Fibroblast of peridontal ligament (primary cell): ENCODE results near the gene FBXL22.

Source experiments
- DNase-seq: peaks from one replicate; pipeline ENCODE4 v3.0.0-alpha.2; 2010; ENCODE audit errors: extremely low read depth

Gene FBXL22

GRCh38 chr15:63593705-63594671 lies 3.2 kb upstream of the FBXL22 start:
- DNase-seq, result no peak

- DNase-seq, result no peak
Observed at GRCh38 chr15:63595065-63595464, 2.1 kb upstream of the FBXL22 start.

DNA sequence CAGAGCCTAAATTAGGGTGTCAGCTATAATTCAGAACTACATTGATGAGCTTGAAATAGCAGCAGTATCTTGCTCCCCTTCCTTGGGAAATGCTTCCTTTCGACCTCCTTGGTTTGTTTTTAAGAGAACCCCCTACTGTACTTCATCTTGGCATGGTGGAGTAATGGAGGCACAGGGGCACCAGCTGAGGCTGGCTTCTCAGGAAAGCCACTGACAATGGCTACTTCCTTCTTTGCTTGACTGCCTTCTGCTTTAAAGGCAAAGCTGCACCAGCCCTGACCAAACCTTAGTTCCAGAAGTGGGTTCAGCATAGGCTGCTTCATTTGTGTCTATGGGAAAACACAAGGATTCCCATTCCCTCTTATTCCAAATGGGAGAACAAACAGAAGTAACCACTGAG lies 1.5 kb upstream of the FBXL22 start:
- no peak for DNase-seq

DNA sequence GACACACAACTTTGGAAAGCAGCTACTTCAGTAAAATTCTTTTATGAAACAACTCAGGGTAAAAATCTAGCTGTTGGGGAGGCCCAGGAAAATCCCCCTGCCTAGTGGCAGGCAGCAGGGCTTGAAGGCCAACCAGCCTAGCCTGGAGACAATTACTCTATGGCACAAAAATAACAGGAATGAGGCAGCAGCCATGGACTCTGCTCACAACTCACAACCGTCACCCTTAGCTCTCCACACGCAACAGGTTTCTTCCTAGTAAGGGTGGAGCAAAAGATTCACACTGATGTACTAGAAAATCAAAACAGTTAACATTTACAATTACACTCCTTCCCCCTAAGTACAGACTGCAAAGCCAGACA lies 530 bp upstream of the FBXL22 start:
- DNase-seq, result peak; percentile 85

- no peak for DNase-seq
Observed at GRCh38 chr15:63597821-63598220, 634 bp downstream of the FBXL22 start.

DNA sequence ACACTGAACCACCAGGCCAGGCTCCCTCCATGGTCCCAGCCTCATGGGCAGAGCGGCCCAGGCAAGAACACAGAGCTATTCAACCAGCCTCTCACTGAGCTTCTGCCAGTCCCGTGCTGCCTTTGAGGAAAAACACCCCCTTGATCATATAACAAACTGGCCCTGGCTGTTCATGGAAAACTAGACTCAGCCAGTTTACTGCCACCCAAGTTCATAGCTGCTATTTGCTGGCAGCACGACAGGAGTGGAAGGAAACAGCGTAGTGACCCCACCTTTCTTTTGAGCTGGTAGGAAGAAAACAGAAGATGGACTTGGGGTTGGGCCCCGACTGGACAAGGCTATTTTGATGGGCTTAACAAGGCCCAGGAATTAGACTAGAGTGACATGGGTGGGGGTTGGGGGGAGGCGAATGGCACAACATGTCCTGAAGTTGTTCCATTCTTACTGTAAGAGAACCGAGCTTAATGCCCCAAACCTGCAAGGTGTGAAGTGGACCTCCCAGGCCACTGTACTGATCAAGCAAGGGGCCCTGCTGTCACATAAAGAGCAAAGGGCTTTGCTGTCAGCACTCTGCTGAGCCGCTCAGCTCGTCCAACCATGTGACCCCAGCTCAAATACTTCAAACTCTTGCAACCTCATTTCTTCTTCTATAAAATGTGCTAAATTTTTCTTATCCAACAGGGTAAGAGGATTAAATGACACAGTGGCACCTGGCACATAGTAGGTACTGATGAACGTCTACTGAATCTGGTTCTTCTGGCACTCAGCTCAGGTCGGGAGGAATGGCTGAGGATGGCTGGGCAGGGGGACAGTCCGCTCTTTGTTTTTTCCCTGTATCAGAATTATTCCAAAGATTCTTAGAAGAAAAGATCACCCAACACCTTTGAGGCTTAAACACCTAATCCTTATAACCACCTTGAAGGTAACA lies 1.6 kb downstream of the FBXL22 start:
- no peak for DNase-seq

DNA sequence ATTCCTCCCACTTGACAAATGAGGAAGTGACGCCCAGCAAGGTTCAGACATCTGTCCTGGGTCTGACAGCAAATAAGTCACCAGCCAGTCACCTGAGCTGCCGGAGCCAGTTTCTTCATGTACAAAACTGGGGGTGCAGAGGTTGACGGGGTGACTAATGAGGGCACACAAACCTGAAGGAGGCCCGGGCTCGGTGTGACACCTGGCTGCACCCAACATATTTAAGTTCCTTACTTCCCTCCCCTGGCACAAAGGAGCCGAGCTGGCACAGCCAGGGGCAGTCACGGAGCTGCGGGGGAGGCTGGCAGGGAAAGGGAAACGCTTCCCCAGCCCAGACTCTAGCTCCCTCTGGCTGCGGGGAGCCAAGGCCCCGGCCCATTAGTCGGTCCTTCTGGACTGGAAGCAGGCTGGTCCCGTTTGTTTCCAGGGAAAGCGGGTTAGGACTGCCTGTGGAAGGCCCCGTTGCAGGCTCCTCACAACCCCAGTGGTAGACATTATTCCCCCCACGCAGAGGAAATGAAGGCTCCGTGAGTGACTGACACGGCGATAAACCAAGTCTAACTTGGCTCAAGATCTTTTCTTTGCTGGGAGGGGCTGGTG lies 2.3 kb downstream of the FBXL22 start:
- DNase-seq, result no peak

DNA sequence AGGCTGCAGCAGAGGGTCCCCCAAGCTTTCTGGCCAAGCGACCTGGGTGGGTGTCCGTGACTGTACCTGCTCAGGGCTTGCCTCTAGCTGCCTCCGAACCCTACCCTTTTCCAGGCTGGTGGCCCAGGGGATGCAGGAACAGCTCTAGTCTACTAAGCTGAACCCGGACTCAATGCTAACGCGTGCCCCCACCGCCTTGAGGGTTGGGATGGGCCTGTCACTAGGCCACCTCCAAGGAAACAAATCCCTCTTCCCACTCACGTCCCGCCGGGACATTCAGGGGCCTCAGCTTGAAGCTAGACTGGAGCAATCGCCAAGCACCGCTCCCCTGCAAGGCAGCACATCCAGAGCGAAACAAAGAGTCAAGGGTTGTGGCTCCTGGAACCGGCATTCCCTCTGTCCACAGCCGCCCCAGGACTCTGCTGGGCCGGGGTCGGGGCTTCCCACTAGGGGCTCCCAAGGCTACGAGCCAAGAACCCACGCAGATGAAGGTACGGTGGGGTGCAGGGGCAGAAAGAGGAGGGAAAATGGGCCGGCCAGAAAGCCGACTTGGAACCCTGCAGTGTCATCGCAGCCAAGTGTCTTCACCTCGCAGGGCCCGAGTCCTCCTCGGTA lies 2.9 kb downstream of the FBXL22 start:
- no peak for DNase-seq

DNA sequence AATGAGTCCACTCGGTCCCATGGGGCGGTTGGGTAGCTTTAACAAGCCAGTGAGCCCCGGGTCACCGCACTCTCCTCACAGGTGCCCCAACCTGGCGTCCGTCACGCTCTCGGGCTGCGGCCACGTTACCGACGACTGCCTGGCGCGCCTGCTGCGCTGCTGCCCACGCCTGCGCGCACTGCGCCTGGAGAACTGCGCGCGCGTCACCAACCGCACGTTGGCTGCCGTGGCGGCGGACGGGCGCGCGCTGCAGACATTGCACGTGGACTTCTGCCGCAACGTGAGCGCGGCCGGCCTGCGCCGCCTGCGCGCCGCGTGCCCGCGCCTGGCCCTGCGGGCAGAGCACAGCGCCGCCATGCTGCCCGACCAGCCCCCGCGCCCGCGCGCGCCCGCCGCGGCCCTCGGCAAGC lies 3.4 kb downstream of the FBXL22 start:
- peak; percentile 87 for DNase-seq

- DNase-seq, result peak; percentile 43
Observed at GRCh38 chr15:63601026-63601703, 4.0 kb downstream of the FBXL22 start.

- DNase-seq, result peak; percentile 41
Observed at GRCh38 chr15:63601704-63602185, 4.6 kb downstream of the FBXL22 start.

DNA sequence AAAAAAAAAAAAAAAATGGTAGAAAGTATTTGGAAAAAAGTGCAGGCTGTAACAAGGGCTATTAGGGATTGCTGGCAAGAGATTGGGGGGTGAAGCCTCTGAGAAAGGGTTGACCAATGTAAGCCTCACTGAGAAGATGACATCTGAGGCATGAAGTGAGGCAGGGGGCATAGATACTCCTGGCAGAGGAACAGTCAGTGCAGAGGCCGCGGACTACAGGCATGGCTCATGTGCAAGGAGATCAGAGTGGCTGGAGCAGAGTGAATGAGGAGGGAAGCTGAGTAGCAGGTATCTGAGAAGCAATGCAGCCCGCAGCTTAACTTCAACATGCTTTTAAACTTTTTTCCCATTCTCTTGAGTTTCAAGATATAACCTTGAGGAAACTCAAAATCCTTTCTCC lies 5.4 kb downstream of the FBXL22 start:
- no peak for DNase-seq

DNA sequence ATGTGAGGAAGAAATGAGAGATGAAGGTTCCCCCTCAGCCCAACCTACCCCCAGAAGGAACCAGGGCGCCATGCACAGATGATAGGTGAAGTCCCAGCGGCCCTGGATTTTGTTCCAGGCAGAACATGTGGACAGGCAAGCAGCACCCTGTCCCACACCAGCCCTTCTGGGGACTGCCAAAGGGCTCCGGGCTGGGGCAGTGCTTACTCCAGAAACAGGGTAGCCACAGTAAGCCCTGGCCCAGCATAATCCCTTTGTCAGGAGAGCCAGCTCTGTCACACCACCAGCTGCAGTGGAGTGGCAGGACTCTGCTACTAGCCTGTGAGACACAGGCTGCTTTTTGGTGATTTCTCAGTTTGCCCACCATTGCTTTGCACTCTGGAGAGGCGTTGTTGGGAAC lies 6.3 kb downstream of the FBXL22 start:
- no peak for DNase-seq

DNA sequence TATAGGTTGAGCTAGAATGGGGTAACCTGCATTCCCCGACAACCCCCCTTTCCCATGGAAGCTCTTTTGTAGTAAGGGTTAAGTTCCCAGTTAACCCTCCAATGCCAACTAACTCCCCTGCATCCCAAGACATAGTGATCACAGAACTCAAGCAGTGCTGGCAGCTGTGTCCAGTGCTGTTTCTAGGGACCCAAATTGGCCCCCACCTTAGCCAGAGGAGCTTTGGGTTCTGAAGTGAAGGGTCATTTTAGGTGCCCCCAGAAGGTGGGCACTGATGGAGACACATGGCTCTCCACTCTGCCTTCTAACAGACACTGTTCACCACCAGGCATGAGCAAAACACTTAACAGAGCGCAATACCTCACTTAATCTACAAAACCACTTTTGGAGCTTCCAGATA lies 7.1 kb downstream of the FBXL22 start:
- no peak for DNase-seq

DNA sequence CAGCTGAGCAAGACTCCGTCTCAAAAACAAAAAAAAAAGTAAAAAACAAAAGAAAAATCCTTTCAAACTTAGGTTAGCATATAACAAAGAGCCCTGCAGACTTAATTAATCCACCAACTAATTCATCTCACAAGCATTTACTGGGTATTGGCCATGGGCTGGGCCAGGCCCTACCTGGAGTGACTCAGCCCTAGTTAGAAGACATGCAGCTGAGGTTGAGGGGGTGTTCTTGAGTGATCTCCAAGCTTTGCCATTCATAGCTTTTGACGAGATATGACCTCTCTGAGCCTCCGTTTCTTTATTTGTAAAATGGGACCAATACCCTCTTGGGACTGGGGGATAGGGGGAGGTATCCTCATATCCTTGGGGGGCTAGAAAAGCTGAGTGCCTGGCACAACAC lies 7.8 kb downstream of the FBXL22 start:
- no peak for DNase-seq

DNA sequence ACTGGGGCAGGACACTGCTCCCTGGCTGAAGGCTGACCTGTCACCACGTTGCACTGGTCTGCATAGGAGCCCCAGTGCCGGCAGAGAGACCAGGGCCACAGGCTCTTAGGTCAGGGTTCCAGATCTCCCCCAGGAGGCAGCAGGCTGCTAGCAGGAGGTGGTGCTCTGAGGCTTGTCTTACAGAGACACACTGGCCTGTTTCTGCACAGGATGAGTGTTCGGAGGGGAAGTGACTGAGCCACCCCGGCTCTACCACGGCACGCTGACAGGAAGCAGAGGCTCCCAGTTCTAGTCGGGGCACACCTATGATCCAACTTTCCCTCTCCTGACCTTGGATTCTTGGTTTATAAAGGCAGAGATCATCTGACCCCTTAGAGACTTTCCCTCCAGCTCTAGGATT lies 8.6 kb downstream of the FBXL22 start:
- no peak for DNase-seq

DNA sequence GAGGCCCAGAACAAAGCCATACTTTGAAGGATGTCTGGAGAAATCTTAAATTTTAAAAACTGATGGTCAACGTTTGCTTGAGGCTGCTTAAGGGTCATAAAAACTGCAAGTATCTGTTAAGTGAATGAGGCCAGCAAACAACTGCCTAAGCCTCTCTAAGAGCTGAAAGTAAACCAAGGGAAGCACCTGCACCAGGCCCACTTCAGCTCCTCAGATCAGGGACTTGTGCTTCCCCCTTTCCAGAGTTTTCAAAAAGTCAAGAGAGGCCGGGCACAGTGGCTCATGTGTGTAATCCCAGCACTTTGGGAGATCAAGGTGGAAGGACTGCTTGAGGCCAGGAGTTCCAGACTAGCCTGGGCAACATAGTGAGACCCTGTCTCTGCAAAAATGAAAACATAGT lies 9.1 kb downstream of the FBXL22 start:
- DNase-seq, result no peak

- no peak for DNase-seq
Observed at GRCh38 chr15:63608989-63609388, 11.8 kb downstream of the FBXL22 start.

DNA sequence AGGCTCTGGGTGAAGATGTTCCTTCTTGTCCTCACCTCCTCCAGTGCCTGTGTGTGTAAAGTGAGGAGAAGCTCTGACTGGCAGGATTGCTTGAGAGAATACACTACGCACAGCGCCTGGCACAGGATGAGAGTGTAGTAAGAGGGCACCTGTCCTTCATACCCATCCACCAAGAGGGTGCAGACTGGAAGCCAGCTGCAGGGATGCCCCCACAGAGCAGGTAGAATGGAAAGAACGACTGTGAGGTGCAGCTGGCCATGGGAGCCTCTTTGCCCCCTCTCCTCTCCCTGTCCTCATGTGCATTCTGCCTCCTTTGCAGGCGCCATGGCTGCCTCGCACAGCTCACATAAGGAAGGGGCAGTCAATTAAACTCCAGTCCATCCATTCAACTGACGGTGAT lies 12.3 kb downstream of the FBXL22 start:
- DNase-seq, result no peak

DNA sequence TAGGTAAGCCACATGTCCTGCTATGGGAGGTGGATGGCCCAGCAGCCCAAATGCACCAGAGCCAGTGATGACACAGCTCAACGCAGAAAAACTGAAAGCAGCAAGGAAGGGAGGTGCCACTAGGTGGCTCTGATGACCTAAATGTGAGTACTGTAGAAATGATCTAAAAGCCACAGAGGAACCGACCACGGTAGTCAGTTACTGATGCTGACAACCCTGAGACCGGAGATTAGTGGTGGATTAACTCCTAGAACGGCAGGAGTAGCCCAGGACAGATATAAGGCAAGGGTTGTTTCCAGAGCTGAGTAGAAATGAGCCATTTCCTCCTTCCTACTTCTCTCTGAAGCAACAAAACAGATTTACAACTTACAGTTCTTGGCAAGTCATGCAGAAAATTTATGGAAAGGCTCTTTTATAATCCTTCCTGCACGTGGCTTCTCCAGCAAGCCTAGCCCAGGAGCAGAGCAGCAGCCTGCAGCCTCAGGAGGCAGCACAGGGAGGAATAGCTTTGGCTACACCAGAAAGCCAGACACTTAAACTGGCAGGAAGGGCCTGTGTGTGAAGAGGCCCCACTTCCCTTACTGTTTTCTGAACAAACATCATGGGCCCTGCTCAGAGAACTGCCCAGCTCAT lies 13.1 kb downstream of the FBXL22 start:
- peak; percentile 84 for DNase-seq

DNA sequence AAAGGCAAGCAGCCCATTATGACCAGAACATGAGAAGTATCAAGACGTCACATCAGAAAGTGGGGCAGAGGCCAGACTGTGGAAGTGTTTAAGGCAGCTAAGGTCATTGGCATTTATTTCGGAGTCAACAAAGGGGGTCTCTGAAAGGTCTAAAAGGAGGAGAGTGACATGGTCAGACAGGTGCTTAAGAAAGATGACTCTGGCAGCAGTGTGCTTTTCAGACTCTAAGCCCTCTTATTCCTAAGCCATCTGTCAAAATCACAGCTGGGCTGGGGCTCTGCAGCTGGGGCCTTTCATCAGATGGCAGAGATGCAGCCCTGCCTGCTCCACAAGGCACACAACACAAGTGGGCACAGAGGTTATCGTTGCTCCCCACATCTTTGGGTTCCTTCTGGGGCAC lies 14.0 kb downstream of the FBXL22 start:
- DNase-seq, result no peak
